Activated T-cell treated with anti-CD3 and anti-CD28 coated beads, Interleukin-2, amount 50 U/mL, for 4 hours (primary cell): Measurements from ENCODE around the gene STAT5B. TPM values are rescaled to one million over a fixed set of nuclear protein-coding genes. Genes with fewer than 3 reads are reported as not detected.

Source experiments
- ATAC-seq, 2 donors: fragments of 200-7000 bp; cut with Tn5 transposase; one replicate each; pipeline ENCODE4 v1.10.0; 2021
- DNase-seq: peaks from one replicate; pipeline ENCODE4 v3.0.0-alpha.2; 2020
- H3K27me3 Mint-ChIP-seq: one replicate; pipeline ENCODE4 v1.8.0; 2021; ENCODE audit warnings: low read depth, mixed read lengths
- H3K36me3 Mint-ChIP-seq: one replicate; pipeline ENCODE4 v1.8.0; 2022; ENCODE audit warnings: mixed read lengths; ENCODE audit not compliant: insufficient read depth
- H3K4me1 Mint-ChIP-seq: one replicate; pipeline ENCODE4 v1.8.0; 2021; ENCODE audit warnings: low read depth, mixed read lengths
- H3K4me3 Mint-ChIP-seq: one replicate; pipeline ENCODE4 v1.8.0; 2021; ENCODE audit warnings: mild to moderate bottlenecking, moderate library complexity, mixed read lengths
- H3K9me3 Mint-ChIP-seq: one replicate; pipeline ENCODE4 v1.8.0; 2021; ENCODE audit warnings: mixed read lengths
- total RNA-seq, 3 donors: library from RNA; stranded (reverse); gene quantifications; one replicate each; pipeline ENCODE4 v1.2.1, GENCODE V29; 2021

Gene STAT5B
- total RNA-seq, 3 donors from 2014 or later: 62.9 to 86.7 (median 71.9) TPM

DNA sequence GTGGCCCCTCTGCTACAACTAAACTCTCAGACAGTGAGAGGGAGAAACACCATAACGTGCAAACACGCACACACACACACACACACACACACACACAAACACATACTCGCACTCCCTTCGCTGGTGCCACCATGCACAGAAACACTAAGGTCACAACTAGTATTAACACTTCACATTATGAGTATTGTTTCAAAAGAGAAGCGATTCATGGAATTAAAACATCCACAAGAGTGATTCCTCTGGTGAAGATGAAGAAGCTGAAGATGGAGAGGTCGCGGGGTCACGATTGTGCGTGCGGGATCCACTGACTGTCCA is 74.8 kb downstream of the STAT5B start:
- Mint-ChIP-seq H3K36me3 (peaks cover 30% of the 10 kb centered on the region), H3K4me3 (no peak overlapping the region), H3K9me3 (no peaks in the 10 kb centered on the region), H3K27me3 (no peaks in the 10 kb centered on the region), H3K4me1 (peaks cover 3% of the 10 kb centered on the region)
- DNase-seq: no peak
- no peak for ATAC-seq

- no peak for ATAC-seq
- Mint-ChIP-seq H3K4me3 (no peak overlapping the region), H3K36me3 (peaks cover 30% of the 10 kb centered on the region), H3K4me1 (peaks cover 3% of the 10 kb centered on the region), H3K9me3 (no peaks in the 10 kb centered on the region), H3K27me3 (no peaks in the 10 kb centered on the region)
- DNase-seq: no peak
These were observed 75.3 kb downstream of the STAT5B start for GRCh38 chr17:42200706-42201457.

DNA sequence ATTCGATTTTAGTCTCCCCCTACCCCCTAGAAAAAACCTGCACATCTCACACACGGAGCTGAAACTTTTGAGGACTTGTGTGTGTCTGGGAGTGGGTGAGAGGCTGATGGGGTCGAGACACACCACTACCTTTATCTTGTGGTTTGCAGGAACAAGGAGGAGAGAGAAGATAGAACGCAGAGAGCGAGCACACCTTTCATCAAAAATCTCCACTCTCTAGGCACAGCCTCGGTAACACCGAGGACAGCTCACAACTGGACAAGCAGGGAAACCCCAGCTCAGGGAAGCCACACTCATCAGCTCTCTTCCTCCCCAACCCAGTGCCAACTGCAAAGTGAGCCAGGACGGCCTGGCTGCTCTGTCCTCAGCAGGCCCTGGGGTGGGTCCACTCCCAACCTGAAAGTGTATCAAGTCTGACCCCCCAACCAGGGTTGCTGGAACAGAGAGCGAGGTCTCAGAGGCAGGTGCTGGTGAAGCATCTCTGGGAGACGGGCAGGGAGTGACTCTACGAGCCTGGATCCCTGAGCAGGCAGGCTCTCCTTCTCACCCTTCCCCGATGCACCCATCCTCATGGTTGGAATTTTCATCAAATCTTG is 76.7 kb downstream of the STAT5B start:
- ATAC-seq: no peak
- H3K27me3 Mint-ChIP-seq: no peaks in the 10 kb centered on the region

GRCh38 chr17:42198897-42199296 is 77.3 kb downstream of the STAT5B start:
- ATAC-seq (no peak), DNase-seq (no peak)
- Mint-ChIP-seq H3K27me3 (no peaks in the 10 kb centered on the region), H3K9me3 (no peaks in the 10 kb centered on the region), H3K4me3 (no peak overlapping the region), H3K36me3 (peaks cover 21% of the 10 kb centered on the region), H3K4me1 (peaks cover 12% of the 10 kb centered on the region)

More for the DNA sequence above, 76.7 kb downstream of the STAT5B start:
- no peak for DNase-seq
- Mint-ChIP-seq H3K36me3 (peaks cover 21% of the 10 kb centered on the region), H3K9me3 (no peaks in the 10 kb centered on the region), H3K4me1 (peaks cover 7% of the 10 kb centered on the region), H3K4me3 (no peak overlapping the region)

DNA sequence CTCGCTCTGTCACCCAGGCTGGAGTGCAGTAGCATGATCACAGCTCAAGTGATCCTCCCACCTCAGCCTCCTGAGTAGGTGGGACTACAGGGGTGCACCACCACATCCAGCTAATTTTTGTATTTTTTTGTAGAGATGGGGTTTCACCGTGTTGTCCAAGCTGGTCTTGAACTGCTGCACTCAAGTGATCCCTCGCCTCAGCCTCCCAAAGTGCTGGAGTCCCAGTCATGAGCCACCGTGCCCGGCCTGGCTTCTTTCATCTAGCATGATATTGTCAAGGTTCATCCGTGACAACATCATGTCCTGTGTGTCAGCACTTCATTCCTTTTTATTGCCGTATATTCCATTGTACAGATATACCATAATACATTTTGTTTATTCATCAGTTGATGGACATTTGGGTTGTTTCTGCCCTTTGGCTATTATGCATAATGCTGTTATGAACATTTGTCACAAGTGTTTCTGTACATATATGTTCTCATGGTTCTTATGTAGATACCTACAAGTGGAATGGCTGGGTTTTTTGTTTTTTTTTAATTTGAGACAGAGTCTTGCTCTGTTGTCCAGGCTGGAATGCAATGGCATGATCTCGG is 78.5 kb downstream of the STAT5B start:
- DNase-seq (no peak), ATAC-seq (no peak)
- H3K4me3 Mint-ChIP-seq: no peak overlapping the region
- peaks cover 16% of the 10 kb centered on the region for H3K36me3 Mint-ChIP-seq
- no peaks in the 10 kb centered on the region for H3K9me3 Mint-ChIP-seq
- peaks cover 22% of the 10 kb centered on the region for H3K4me1 Mint-ChIP-seq
- H3K27me3 Mint-ChIP-seq: no peaks in the 10 kb centered on the region

GRCh38 chr17:42193969-42194899 is 82.0 kb downstream of the STAT5B start, which contains the start of gene GHDC:
Gene GHDC (minus strand): TSS chr17:42194494. CDS start chr17:42193581, 913 bp downstream.
- H3K36me3 Mint-ChIP-seq: peaks cover 2% of the 10 kb centered on the region
- peaks cover 23% of the 10 kb centered on the region for H3K4me1 Mint-ChIP-seq
- no peaks in the 10 kb centered on the region for H3K27me3 Mint-ChIP-seq
- no peaks in the 10 kb centered on the region for H3K9me3 Mint-ChIP-seq
- peak within 1 kb of the TSS; percentile 96 for H3K4me3 Mint-ChIP-seq
- ATAC-seq (peak; percentile 98 to 100), DNase-seq (peak; percentile 70)

DNA sequence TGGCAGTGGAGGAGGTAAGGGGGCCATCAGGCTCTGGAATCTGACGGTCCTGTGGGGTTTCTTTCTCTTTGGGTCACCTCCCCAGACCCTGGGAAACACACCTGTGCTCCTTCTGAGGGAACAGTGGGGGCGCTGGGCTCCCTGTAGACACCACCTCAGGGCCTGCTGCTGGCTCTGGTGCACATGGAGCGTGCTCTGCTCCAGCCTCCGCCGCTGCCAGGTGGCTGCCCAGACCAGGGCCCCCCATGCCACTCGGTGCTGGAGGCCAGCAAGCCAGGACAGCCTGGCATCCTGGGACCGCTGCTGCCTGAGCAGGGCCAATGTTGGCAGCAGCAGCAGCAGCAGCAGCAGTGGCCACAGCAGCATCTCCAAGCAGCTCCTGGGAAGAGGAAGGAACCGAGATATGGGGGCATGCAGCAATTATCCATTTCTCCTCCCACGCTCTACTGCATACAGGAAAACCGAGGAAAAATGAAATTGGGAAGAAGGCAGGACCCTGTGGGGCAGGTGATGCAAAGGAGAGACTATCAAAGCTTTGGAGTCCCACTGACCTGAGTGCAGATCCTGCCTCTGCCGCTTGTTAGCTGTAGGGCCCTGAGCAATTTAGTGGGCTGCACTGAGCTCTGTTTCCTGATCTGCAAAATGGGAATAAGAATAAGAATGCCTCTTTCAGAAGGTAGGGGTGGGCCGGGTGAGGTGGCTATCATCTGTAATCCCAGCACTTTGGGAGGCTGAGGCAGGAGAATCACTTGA is 82.8 kb downstream of the STAT5B start:
- Mint-ChIP-seq H3K9me3 (no peaks in the 10 kb centered on the region), H3K36me3 (no peaks in the 10 kb centered on the region), H3K27me3 (no peaks in the 10 kb centered on the region), H3K4me3 (peak overlapping the region; percentile 96), H3K4me1 (peaks cover 20% of the 10 kb centered on the region)
- DNase-seq: no peak
- no peak for ATAC-seq

- H3K36me3 Mint-ChIP-seq: no peaks in the 10 kb centered on the region
- no peaks in the 10 kb centered on the region for H3K9me3 Mint-ChIP-seq
- DNase-seq (no peak), ATAC-seq (no peak)
- H3K4me1 Mint-ChIP-seq: peaks cover 20% of the 10 kb centered on the region
- peak overlapping the region; percentile 96 for H3K4me3 Mint-ChIP-seq
- no peaks in the 10 kb centered on the region for H3K27me3 Mint-ChIP-seq
These were observed 83.7 kb downstream of the STAT5B start for GRCh38 chr17:42192189-42193126.

- no peak for DNase-seq
- Mint-ChIP-seq H3K4me3 (no peak overlapping the region), H3K27me3 (no peaks in the 10 kb centered on the region), H3K9me3 (no peaks in the 10 kb centered on the region), H3K36me3 (no peaks in the 10 kb centered on the region), H3K4me1 (peaks cover 20% of the 10 kb centered on the region)
- no peak for ATAC-seq
These were observed 84.9 kb downstream of the STAT5B start for GRCh38 chr17:42191275-42191608.

DNA sequence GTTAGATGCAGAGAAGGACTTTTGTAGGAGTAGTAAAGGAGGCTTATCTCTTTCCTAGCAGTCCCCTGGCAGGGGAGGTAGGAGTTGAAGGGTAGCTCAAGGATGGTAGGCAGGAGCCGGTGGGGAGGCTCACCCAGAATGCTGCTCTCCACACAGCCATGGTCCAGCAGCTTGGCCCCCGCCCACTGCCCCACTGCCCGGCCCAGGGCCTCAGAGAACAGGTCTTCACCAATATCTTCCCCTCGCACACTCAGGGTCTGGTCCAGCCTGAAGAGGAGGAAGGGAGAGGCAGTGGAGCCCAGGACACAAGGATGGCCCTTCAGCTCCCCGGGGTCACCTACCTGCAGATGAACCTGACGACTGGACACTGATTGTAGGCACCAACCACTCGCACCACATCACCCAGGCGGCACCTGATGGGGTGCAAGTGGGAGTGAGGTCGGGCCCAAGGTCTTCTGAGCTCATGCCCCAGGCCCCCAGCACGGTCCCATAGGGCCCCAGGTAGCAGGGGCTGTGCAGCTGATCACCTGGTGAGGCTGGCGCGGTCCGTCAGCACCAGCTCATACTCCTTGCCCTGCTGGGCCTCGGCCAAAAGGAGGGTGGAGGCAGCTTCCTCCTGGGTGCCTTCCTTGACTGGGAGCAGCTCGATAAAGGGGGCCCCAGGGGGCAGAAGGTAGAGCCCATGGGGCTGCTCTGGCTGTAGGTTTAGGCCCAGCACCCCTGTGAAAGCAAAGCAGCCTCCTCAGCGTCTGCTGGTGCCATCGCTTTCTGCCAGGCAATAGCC is 85.5 kb downstream of the STAT5B start:
- H3K4me1 Mint-ChIP-seq: peaks cover 20% of the 10 kb centered on the region
- H3K4me3 Mint-ChIP-seq: no peak overlapping the region
- H3K9me3 Mint-ChIP-seq: no peaks in the 10 kb centered on the region
- H3K27me3 Mint-ChIP-seq: no peaks in the 10 kb centered on the region
- no peaks in the 10 kb centered on the region for H3K36me3 Mint-ChIP-seq
- ATAC-seq (no peak), DNase-seq (no peak)

DNA sequence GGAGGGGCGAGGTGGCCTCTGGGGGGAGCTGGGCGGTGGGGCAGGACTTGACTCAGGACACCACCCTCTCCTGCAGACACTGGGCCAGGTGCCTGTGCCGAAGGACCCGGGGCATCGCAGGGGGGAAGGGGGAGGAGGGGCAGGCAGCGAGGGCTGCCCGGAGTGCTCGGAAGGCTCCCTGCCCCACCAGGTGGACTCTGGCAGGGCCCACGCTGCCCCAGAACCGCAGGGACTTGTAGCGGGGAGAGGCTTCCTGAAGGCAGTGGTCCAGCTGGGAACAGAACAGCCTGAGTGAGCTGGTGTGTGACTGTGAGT is 86.6 kb downstream of the STAT5B start:
- H3K36me3 Mint-ChIP-seq: no peaks in the 10 kb centered on the region

DNA sequence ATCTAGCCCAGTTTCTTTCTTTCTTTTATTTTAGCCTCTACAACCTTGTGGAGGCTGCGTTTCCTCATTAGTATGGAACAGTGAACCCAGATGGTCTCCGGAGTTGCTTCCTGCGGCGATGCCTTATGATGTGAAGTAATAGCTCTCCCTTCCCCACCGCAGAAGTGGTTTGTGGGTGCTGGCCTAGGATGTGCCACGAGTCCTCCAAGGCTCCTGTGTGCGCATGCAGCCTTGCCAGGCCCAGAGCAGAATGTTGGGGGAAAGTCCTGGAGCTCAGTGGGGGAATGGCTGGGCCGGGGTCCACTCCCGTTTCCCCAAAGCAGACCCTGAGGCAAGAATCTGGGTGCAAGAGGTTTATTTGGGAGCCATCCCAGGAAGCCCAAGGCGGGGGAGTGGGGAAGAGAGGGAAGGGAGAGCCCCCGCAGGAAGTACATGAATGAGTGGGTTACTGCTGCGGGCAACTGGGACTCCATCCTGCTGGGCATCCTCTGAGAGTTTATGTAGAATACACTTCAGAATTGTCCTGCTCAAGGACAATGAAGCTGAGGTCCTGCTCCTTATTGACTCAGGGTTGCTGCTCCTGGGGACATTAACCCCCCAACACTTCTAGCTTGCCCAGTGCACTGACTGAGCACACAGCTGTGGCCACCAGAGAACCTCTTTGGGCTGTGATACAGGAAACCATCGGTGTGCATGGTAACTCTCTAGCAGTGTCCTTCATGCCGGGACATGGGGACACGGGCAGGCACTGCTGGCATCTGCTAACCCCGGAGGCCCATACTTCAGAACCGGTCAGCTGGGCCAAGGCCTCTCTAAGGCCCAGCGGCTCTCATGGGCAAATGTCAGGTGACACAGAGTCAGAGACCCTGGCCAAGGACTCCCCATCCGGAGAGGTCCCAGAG is 87.2 kb downstream of the STAT5B start:
- Mint-ChIP-seq H3K36me3 (no peaks in the 10 kb centered on the region), H3K4me1 (peaks cover 24% of the 10 kb centered on the region), H3K27me3 (no peaks in the 10 kb centered on the region), H3K9me3 (no peaks in the 10 kb centered on the region), H3K4me3 (no peak overlapping the region)
- ATAC-seq: no peak
- no peak for DNase-seq

More for the DNA sequence above, 86.6 kb downstream of the STAT5B start:
- ATAC-seq (no peak), DNase-seq (no peak)
- H3K9me3 Mint-ChIP-seq: no peaks in the 10 kb centered on the region
- H3K27me3 Mint-ChIP-seq: no peaks in the 10 kb centered on the region
- no peak overlapping the region for H3K4me3 Mint-ChIP-seq
- H3K4me1 Mint-ChIP-seq: peaks cover 26% of the 10 kb centered on the region
